HCT116 (cell line): ENCODE measurements around the gene GSG1L.

ENCODE experiments used
- CEBPB ChIP-seq: IDR thresholded peaks from 2 replicates; pipeline ENCODE4 v1.6.1; 2012; ENCODE audit warnings: low read depth
- CTCF ChIP-seq, 3 experiments: fragments of 200-600 bp in 1 of 3; sonication (generic) in 1 of 3; IDR thresholded peaks in 2 of 3; conservative IDR thresholded peaks in 1 of 3; 2 replicates each; pipeline ENCODE4 v1.5.1; 2012 to 2017; ENCODE audit warnings: low read depth in 2 of 3, low read length in 2 of 3, antibody characterized with exemption in 1 of 3, borderline replicate concordance in 1 of 3, control low read depth in 1 of 3, mild to moderate bottlenecking in 1 of 3, mixed read lengths in 1 of 3, mixed run types in 1 of 3, moderate library complexity in 1 of 3; ENCODE audit not compliant: insufficient read depth in 1 of 3
- EZH2phosphoT487 ChIP-seq: fragments of 200-600 bp; IDR thresholded peaks from 2 replicates; pipeline ENCODE4 v1.6.1; 2018; ENCODE audit warnings: antibody characterized with exemption, borderline replicate concordance
- POLR2A ChIP-seq: IDR thresholded peaks from 2 replicates; pipeline ENCODE4 v1.7.0; 2011; ENCODE audit warnings: borderline replicate concordance; ENCODE audit not compliant: insufficient read depth, insufficient read length; ENCODE audit errors: extremely low read depth
- REST ChIP-seq: IDR thresholded peaks from 2 replicates; pipeline ENCODE4 v1.6.1; 2012; ENCODE audit warnings: low read depth
- SIN3A ChIP-seq: IDR thresholded peaks from 2 replicates; pipeline ENCODE4 v1.6.1; 2012; ENCODE audit warnings: low read depth
- YY1 ChIP-seq: IDR thresholded peaks from 2 replicates; pipeline ENCODE4 v1.6.1; 2011; ENCODE audit warnings: low read length, low read depth, moderate library complexity, mild to moderate bottlenecking; ENCODE audit not compliant: insufficient replicate concordance; ENCODE audit errors: extremely low read depth

GRCh38 chr16:27974896-27975540 is 88.5 kb downstream of the GSG1L start:
- TF ChIP-seq CEBPB (no peak), CTCF (IDR thresholded peaks at IDR 0.05 in 2 of 3, conservative IDR thresholded peaks at IDR 0.05 in 1 of 3; ENCODE audit: borderline replicate concordance in 1 of 3, insufficient read depth in 1 of 3, low read depth in 2 of 3, low read length in 2 of 3) (no peak), YY1 (no peak), EZH2phosphoT487 (no peak), REST (no peak), POLR2A (no peak), SIN3A (no peak)
